ENCODE results near the gene TMPRSS2. TPM values are rescaled to one million over a fixed set of nuclear protein-coding genes. Genes with fewer than 3 reads are reported as not detected.

TMPRSS2 gene
- total RNA-seq, 1 experiment from 2014 or later: not detected

GRCh38 chr21:41500931-41501381 is 7.0 kb downstream of the TMPRSS2 start:
- POLR2A ChIA-PET: interaction anchor here (1.1 kb wide), 1 partner anchor 10 kb away, joined by 3 read pairs; no protein-coding TSS in a partner anchor
- no peak for TF ChIP-seq CTCF (IDR thresholded peaks at IDR 0.05; ENCODE audit: unreplicated experiment)
- CTCF ChIA-PET: no interaction called here
- no peaks in the 10 kb centered on the region for H3K9me3 Mint-ChIP-seq (ENCODE audit: unreplicated experiment)
- H3K4me3 Mint-ChIP-seq (ENCODE audit: unreplicated experiment): no peak overlapping the region
- peaks cover 78% of the 10 kb centered on the region for H3K27me3 Mint-ChIP-seq (ENCODE audit: insufficient read depth, unreplicated experiment)
- intact Hi-C loops (cut with micrococcal nuclease): no loop called here
- no TSS peak for BruUV-seq (replicated peaks)
- no peaks in the 10 kb centered on the region for H3K4me1 Mint-ChIP-seq (ENCODE audit: insufficient read depth, unreplicated experiment)
- no peak for DNase-seq (ENCODE audit: unreplicated experiment)
- no peak overlapping the region for H3K27ac Mint-ChIP-seq (ENCODE audit: low read depth, unreplicated experiment)
- H3K36me3 Mint-ChIP-seq (ENCODE audit: insufficient read depth, unreplicated experiment): no peaks in the 10 kb centered on the region

GRCh38 chr21:41500363-41500762 is 7.6 kb downstream of the TMPRSS2 start:
- H3K27me3 Mint-ChIP-seq (ENCODE audit: insufficient read depth, unreplicated experiment): peaks cover 73% of the 10 kb centered on the region
- H3K27ac Mint-ChIP-seq (ENCODE audit: low read depth, unreplicated experiment): no peak overlapping the region
- no peaks in the 10 kb centered on the region for H3K4me1 Mint-ChIP-seq (ENCODE audit: insufficient read depth, unreplicated experiment)
- DNase-seq (ENCODE audit: unreplicated experiment): no peak
- no peaks in the 10 kb centered on the region for H3K36me3 Mint-ChIP-seq (ENCODE audit: insufficient read depth, unreplicated experiment)
- H3K9me3 Mint-ChIP-seq (ENCODE audit: unreplicated experiment): no peaks in the 10 kb centered on the region
- POLR2A ChIA-PET: no interaction called here
- TF ChIP-seq CTCF (IDR thresholded peaks at IDR 0.05; ENCODE audit: unreplicated experiment): no peak
- CTCF ChIA-PET: no interaction called here
- H3K4me3 Mint-ChIP-seq (ENCODE audit: unreplicated experiment): no peak overlapping the region
- no TSS peak for BruUV-seq (replicated peaks)
- intact Hi-C loops (cut with micrococcal nuclease): no loop called here

GRCh38 chr21:41499920-41500319 is 8.0 kb downstream of the TMPRSS2 start:
- no peak for TF ChIP-seq CTCF (IDR thresholded peaks at IDR 0.05; ENCODE audit: unreplicated experiment)
- CTCF ChIA-PET: no interaction called here
- intact Hi-C loops (cut with micrococcal nuclease): no loop called here
- DNase-seq (ENCODE audit: unreplicated experiment): no peak
- Mint-ChIP-seq H3K27me3 (ENCODE audit: insufficient read depth, unreplicated experiment) (peaks cover 72% of the 10 kb centered on the region), H3K4me1 (ENCODE audit: insufficient read depth, unreplicated experiment) (no peaks in the 10 kb centered on the region), H3K27ac (ENCODE audit: low read depth, unreplicated experiment) (no peak overlapping the region), H3K9me3 (ENCODE audit: unreplicated experiment) (no peaks in the 10 kb centered on the region), H3K4me3 (ENCODE audit: unreplicated experiment) (no peak overlapping the region), H3K36me3 (ENCODE audit: insufficient read depth, unreplicated experiment) (no peaks in the 10 kb centered on the region)
- no TSS peak for BruUV-seq (replicated peaks)
- POLR2A ChIA-PET: no interaction called here

GRCh38 chr21:41497788-41498187 is 10.2 kb downstream of the TMPRSS2 start:
- Mint-ChIP-seq H3K27me3 (ENCODE audit: insufficient read depth, unreplicated experiment) (peaks cover 67% of the 10 kb centered on the region), H3K4me1 (ENCODE audit: insufficient read depth, unreplicated experiment) (no peaks in the 10 kb centered on the region), H3K9me3 (ENCODE audit: unreplicated experiment) (no peaks in the 10 kb centered on the region), H3K4me3 (ENCODE audit: unreplicated experiment) (no peak overlapping the region), H3K36me3 (ENCODE audit: insufficient read depth, unreplicated experiment) (no peaks in the 10 kb centered on the region), H3K27ac (ENCODE audit: low read depth, unreplicated experiment) (no peak overlapping the region)
- intact Hi-C loops (cut with micrococcal nuclease): no loop called here
- TF ChIP-seq CTCF (IDR thresholded peaks at IDR 0.05; ENCODE audit: unreplicated experiment): no peak
- no peak for DNase-seq (ENCODE audit: unreplicated experiment)
- no TSS peak for BruUV-seq (replicated peaks)
- ChIA-PET CTCF (no interaction called here), POLR2A (no interaction called here)

All from MCF 10A (cell line).